ENCODE data around the gene TDO2. TPM values are rescaled to one million over a fixed set of nuclear protein-coding genes. Genes with fewer than 3 reads are reported as not detected.

The TDO2 gene
- total and polyA plus RNA-seq, 2 of the 13 experiments (the other 11 are each of a cell fraction or from before 2014, with no cell fraction given): not detected

GRCh38 chr4:155953151-155954117 lies 49.9 kb downstream of the TDO2 start, which contains the start of gene CTSO (continued):
- TF ChIP-seq PBX3 (CRISPR knock-in tag; IDR thresholded peaks at IDR 0.05; ENCODE audit: borderline replicate concordance) (no peak), ZNF547 (CRISPR knock-in tag; IDR thresholded peaks at IDR 0.05) (peak; percentile 61; the same call in 1 of the 2 replicates), RARG (CRISPR knock-in tag; IDR thresholded peaks at IDR 0.05; ENCODE audit: low read depth) (no peak), SRSF1 (optimal IDR thresholded peaks at IDR 0.05; ENCODE audit: low read depth, low read length) (peak; percentile 43), RORA (CRISPR knock-in tag; IDR thresholded peaks at IDR 0.05) (no peak), LBX2 (CRISPR knock-in tag; IDR thresholded peaks at IDR 0.05; ENCODE audit: borderline replicate concordance) (0 out of 2 replicates have a peak, but pooled peaks have one; percentile 33), ZNF180 (CRISPR knock-in tag; IDR thresholded peaks at IDR 0.05; ENCODE audit: borderline replicate concordance, low read depth) (no peak), CTCF (CRISPR knock-in tag; IDR thresholded peaks at IDR 0.05) (peak; percentile 52), ZBTB38 (CRISPR knock-in tag; IDR thresholded peaks at IDR 0.05) (peak; percentile 69; the same call in 1 of the 2 replicates), CSRNP1 (CRISPR knock-in tag; IDR thresholded peaks at IDR 0.05) (0 out of 2 replicates have a peak, but pooled peaks have one; percentile 47), EZH2 (conservative IDR thresholded peaks at IDR 0.05; ENCODE audit: low read depth, low read length) (no peak), REPIN1 (CRISPR knock-in tag; IDR thresholded peaks at IDR 0.05; ENCODE audit: borderline replicate concordance, low read depth) (0 out of 2 replicates have a peak, but pooled peaks have one; percentile 36), ZBTB4 (CRISPR knock-in tag; IDR thresholded peaks at IDR 0.05; ENCODE audit: borderline replicate concordance) (no peak)

Data from HepG2 (cell line).